HCT116 (cell line): ENCODE measurements around the gene HHAT. TPM values are rescaled to one million over a fixed set of nuclear protein-coding genes. Genes with fewer than 3 reads are reported as not detected.

ENCODE experiments used
- ATAC-seq: fragments of 200-7000 bp; cut with Tn5 transposase; 2 replicates; pipeline ENCODE4 v1.9.1; 2020; ENCODE audit warnings: mild to moderate bottlenecking, moderate library complexity
- BruUV-seq: library from RNA; stranded (reverse); fragments of 400-500 nt; replicated peaks from 2 replicates; lab custom pipeline; 2021; lab: Mats Ljungman, UMichigan
- CTCF ChIA-PET: fragments of 300-600 bp; sonication (Branson Sonifier 250); formaldehyde crosslinking; loops from one replicate; lab custom pipeline; 2021; ENCODE audit warnings: antibody characterized with exemption; lab: Charles Lee
- POLR2A ChIA-PET: fragments of 300-600, 350-600 bp; sonication (Branson Sonifier 250); formaldehyde crosslinking; loops from one replicate; lab custom pipeline; 2021; ENCODE audit warnings: antibody characterized with exemption; lab: Charles Lee
- RAD21 ChIA-PET, 2 experiments: fragments of 300-600 bp; sonication (Branson Sonifier 250); formaldehyde crosslinking; loops; one replicate each; lab custom pipeline; 2023; ENCODE audit warnings: low total read pairs in 2 of 2; ENCODE audit not compliant: uncharacterized antibody in 2 of 2, unreplicated experiment in 2 of 2, low non-redundant PET in 1 of 2; lab: Charles Lee
- DNase-seq: peaks from one replicate; pipeline ENCODE4 v3.0.0-alpha.2; 2010; ENCODE audit warnings: low read depth, low spot score
- H2AFZ ChIP-seq: fragments of 200-600 bp; shearing (Covaris generic), sonication (generic); 2 replicates; pipeline ENCODE4 v1.6.1; 2017; ENCODE audit warnings: low read depth, mixed run types, mixed read lengths, antibody characterized with exemption, low read length; ENCODE audit not compliant: poor library complexity, severe bottlenecking
- H3K27ac ChIP-seq: 2 replicates; pipeline ENCODE4 v1.5.1; 2012; ENCODE audit warnings: low read depth, low read length
- H3K27me3 ChIP-seq: fragments of 200-600 bp; sonication (generic); 2 replicates; pipeline ENCODE4 v1.6.1; 2016; ENCODE audit warnings: mixed run types, low read length, mixed read lengths; ENCODE audit not compliant: insufficient read depth
- H3K36me3 ChIP-seq, 2 experiments: fragments of 200-500 bp in 1 of 2; fragments of 200-600 bp in 1 of 2; sonication (Bioruptor generic) in 1 of 2; sonication (generic) in 1 of 2; 2 replicates each; pipeline versions ENCODE4 v1.5.1 to v1.6.1; 2014 to 2016; ENCODE audit warnings: low read length in 2 of 2, inconsistent platforms in 1 of 2, mixed read lengths in 1 of 2, mixed run types in 1 of 2; ENCODE audit not compliant: insufficient read depth in 2 of 2, control insufficient read depth in 1 of 2
- H3K4me1 ChIP-seq, 2 experiments: fragments of 200-600 bp in 1 of 2; sonication (generic) in 1 of 2; 2 replicates each; pipeline versions ENCODE4 v1.5.1 to v1.6.1; 2012 to 2017; ENCODE audit warnings: low read length in 2 of 2, inconsistent platforms in 1 of 2, mild to moderate bottlenecking in 1 of 2, mixed read lengths in 1 of 2, mixed run types in 1 of 2, moderate library complexity in 1 of 2; ENCODE audit not compliant: insufficient read depth in 2 of 2, control insufficient read depth in 1 of 2
- H3K4me2 ChIP-seq: fragments of 200-600 bp; sonication (generic); 2 replicates; pipeline ENCODE4 v1.6.1; 2017; ENCODE audit warnings: mixed run types, low read length, mixed read lengths
- H3K4me3 ChIP-seq, 2 experiments: fragments of 200-600 bp in 1 of 2; sonication (generic) in 1 of 2; replicated peaks in 1 of 2; 2 replicates each; pipeline ENCODE4 v1.5.1; 2011 to 2016; ENCODE audit warnings: low read length in 2 of 2, control low read depth in 1 of 2, low read depth in 1 of 2, mild to moderate bottlenecking in 1 of 2, mixed read lengths in 1 of 2, mixed run types in 1 of 2
- H3K79me2 ChIP-seq: fragments of 200-600 bp; sonication (generic); 2 replicates; pipeline ENCODE4 v1.6.1; 2017; ENCODE audit warnings: mild to moderate bottlenecking, mixed run types, low read length, moderate library complexity, mixed read lengths; ENCODE audit not compliant: insufficient read depth
- H3K9ac ChIP-seq: fragments of 200-600 bp; sonication (generic); 2 replicates; pipeline ENCODE4 v1.6.1; 2016; ENCODE audit warnings: low read length, mixed read lengths
- H3K9me2 ChIP-seq: fragments of 200-600 bp; sonication (generic), shearing (Covaris generic); 2 replicates; pipeline ENCODE4 v1.6.1; 2017; ENCODE audit warnings: mixed run types, mild to moderate bottlenecking, moderate library complexity; ENCODE audit not compliant: insufficient read depth
- H3K9me3 ChIP-seq, 2 experiments: fragments of 200-500 bp in 1 of 2; fragments of 200-600 bp in 1 of 2; sonication (Bioruptor generic) in 1 of 2; sonication (generic) in 1 of 2; 2 replicates each; pipeline ENCODE4 v1.6.1; 2014 to 2017; ENCODE audit warnings: low read length in 2 of 2, mixed read lengths in 2 of 2, inconsistent platforms in 1 of 2, low read depth in 1 of 2, mild to moderate bottlenecking in 1 of 2, mixed run types in 1 of 2, moderate library complexity in 1 of 2; ENCODE audit not compliant: control insufficient read depth in 1 of 2, insufficient read depth in 1 of 2
- H4K20me1 ChIP-seq: fragments of 200-600 bp; sonication (generic), shearing (Covaris generic); 2 replicates; pipeline ENCODE4 v1.6.1; 2017; ENCODE audit warnings: mixed run types, mild to moderate bottlenecking, moderate library complexity; ENCODE audit not compliant: insufficient read depth
- CBX3 ChIP-seq: IDR thresholded peaks from 2 replicates; pipeline ENCODE4 v1.6.1; 2012; ENCODE audit warnings: low read depth
- EGR1 ChIP-seq: IDR thresholded peaks from 2 replicates; pipeline ENCODE4 v1.6.1; 2012; ENCODE audit warnings: low read depth
- JUND ChIP-seq: IDR thresholded peaks from 2 replicates; pipeline ENCODE4 v1.6.1; 2012
- POLR2A ChIP-seq: IDR thresholded peaks from 2 replicates; pipeline ENCODE4 v1.7.0; 2011; ENCODE audit warnings: borderline replicate concordance; ENCODE audit not compliant: insufficient read depth, insufficient read length; ENCODE audit errors: extremely low read depth
- YY1 ChIP-seq: IDR thresholded peaks from 2 replicates; pipeline ENCODE4 v1.6.1; 2011; ENCODE audit warnings: low read length, low read depth, moderate library complexity, mild to moderate bottlenecking; ENCODE audit not compliant: insufficient replicate concordance; ENCODE audit errors: extremely low read depth
- ZNF274 ChIP-seq: fragments of 200-500 bp; sonication (Bioruptor generic); IDR thresholded peaks from 2 replicates; pipeline ENCODE4 v1.6.1; 2014; ENCODE audit warnings: mild to moderate bottlenecking, low read depth, low read length, inconsistent platforms
- intact Hi-C: fragments of 100-400 bp; cut with micrococcal nuclease; formaldehyde crosslinking; loops from 2 replicates; pipeline ENCODE4 v1.10.0; 2022
- total RNA-seq: library from RNA; stranded (reverse); gene quantifications from one replicate; pipeline ENCODE4 v1.2.1, GENCODE V29; 2021; ENCODE audit not compliant: unreplicated experiment
- TF ChIP-seq, protein P1 (sequence below), 3 experiments: fragments of 200-600 bp in 1 of 3; sonication (generic) in 1 of 3; IDR thresholded peaks in 2 of 3; conservative IDR thresholded peaks in 1 of 3; 2 replicates each; pipeline ENCODE4 v1.5.1; 2012 to 2017; ENCODE audit warnings: low read depth in 2 of 3, low read length in 2 of 3, antibody characterized with exemption in 1 of 3, borderline replicate concordance in 1 of 3, control low read depth in 1 of 3, mild to moderate bottlenecking in 1 of 3, mixed read lengths in 1 of 3, mixed run types in 1 of 3, moderate library complexity in 1 of 3; ENCODE audit not compliant: insufficient read depth in 1 of 3
- TF ChIP-seq, protein P2 (sequence below): IDR thresholded peaks from 2 replicates; pipeline ENCODE4 v1.6.1; 2012; ENCODE audit warnings: low read depth
- TF ChIP-seq, protein P3 (sequence below): IDR thresholded peaks from 2 replicates; pipeline ENCODE4 v1.6.1; 2011; ENCODE audit warnings: mild to moderate bottlenecking, low read length, moderate library complexity; ENCODE audit not compliant: insufficient replicate concordance; ENCODE audit errors: extremely low read depth

Gene HHAT
- total RNA-seq, 1 experiment from 2014 or later: 2.7 TPM

DNA sequence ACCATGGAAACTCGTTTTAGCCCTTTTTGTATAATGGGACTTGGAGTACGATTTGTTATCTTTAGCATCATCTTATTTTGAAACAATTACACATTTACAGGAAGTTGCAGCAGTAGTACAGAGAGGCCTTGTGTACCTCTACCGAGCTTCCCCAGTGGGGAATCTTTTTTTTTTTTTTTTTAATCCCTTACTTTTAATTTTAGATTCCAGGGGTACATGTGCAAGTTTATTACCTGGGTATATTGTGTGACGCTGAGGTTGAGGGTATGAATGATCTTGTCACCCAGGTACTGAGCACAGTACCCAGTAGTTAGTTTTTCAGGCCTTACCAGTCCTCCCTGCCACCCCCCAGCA lies 45.9 kb downstream of the HHAT start:
- Histone ChIP-seq H3K4me3 (no peak overlapping the region), H4K20me1 (peaks cover 4% of the 10 kb centered on the region; the same call in 1 of the 2 replicates), H3K36me3 (no peaks in the 10 kb centered on the region), H3K79me2 (no peaks in the 10 kb centered on the region), H3K9me2 (no peaks in the 10 kb centered on the region), H2AFZ (peak overlapping the region; percentile 97), H3K9me3 (no peaks in the 10 kb centered on the region), H3K9ac (peak overlapping the region; percentile 45), H3K4me1 (peaks cover 0 to 33% of the 10 kb centered on the region in 2 experiments; a peak in 3 of 4 replicates), H3K27ac (no peak overlapping the region), H3K27me3 (no peaks in the 10 kb centered on the region), H3K4me2 (peak overlapping the region; percentile 18; the same call in 1 of the 2 replicates)
- ChIA-PET CTCF (interaction anchor here (0.6 to 2.3 kb wide), 14 partner anchors 9 to 760 kb away, joined by 3 to 13 read pairs (median 5); partner anchors contain the start of gene KCNH1), POLR2A (interaction anchor here (0.8 to 2.5 kb wide), 23 partner anchors 9 to 884 kb away, joined by 3 to 35 read pairs (median 4); partner anchors contain the start of genes HHAT and RCOR3), RAD21 (interaction anchor here in 1 of 2 experiments (1.0 kb wide), 1 partner anchor 19 kb away, joined by 3 read pairs; no protein-coding TSS in a partner anchor)
- intact Hi-C loops: loop anchor here (2.0 kb wide), 1 partner anchor 26 kb away; no protein-coding TSS in a partner anchor
- TF ChIP-seq, protein P1, sequence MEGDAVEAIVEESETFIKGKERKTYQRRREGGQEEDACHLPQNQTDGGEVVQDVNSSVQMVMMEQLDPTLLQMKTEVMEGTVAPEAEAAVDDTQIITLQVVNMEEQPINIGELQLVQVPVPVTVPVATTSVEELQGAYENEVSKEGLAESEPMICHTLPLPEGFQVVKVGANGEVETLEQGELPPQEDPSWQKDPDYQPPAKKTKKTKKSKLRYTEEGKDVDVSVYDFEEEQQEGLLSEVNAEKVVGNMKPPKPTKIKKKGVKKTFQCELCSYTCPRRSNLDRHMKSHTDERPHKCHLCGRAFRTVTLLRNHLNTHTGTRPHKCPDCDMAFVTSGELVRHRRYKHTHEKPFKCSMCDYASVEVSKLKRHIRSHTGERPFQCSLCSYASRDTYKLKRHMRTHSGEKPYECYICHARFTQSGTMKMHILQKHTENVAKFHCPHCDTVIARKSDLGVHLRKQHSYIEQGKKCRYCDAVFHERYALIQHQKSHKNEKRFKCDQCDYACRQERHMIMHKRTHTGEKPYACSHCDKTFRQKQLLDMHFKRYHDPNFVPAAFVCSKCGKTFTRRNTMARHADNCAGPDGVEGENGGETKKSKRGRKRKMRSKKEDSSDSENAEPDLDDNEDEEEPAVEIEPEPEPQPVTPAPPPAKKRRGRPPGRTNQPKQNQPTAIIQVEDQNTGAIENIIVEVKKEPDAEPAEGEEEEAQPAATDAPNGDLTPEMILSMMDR (IDR thresholded peaks at IDR 0.05 in 2 of 3, conservative IDR thresholded peaks at IDR 0.05 in 1 of 3; ENCODE audit: borderline replicate concordance in 1 of 3, insufficient read depth in 1 of 3, low read depth in 2 of 3, low read length in 2 of 3): no peak
- no peak for TF ChIP-seq ZNF274
- DNase-seq (no peak), ATAC-seq (no peak)
- BruUV-seq: no TSS peak

DNA sequence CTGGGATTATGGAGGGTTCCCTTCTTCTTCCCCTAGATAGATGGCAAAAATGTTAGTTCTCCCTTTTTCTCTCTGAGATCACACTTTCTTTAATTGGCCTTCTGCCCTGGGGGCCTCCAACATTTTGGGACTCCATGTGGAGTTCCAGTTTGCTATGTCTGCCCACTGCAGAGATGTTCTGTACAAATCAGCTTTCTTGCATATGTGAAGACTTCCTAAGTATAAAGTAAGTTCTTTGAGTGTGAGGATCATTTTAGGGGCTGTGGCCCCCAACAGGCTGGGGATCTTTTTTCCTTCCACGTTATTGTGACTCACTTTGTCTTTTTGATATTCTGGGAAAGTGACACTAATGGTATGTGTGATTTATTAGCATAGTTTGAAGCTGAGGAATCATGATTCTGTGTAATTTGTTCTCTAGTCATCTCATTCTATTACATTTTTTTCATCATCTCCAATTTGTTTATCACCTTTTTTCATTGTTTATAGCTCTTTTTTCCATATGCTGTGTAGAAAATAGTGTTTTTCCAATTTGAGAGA lies 48.2 kb downstream of the HHAT start:
- ChIA-PET POLR2A (no interaction called here), RAD21 (no interaction called here), CTCF (interaction anchor here (0.5 kb wide), 1 partner anchor 1075 kb away, joined by 4 read pairs; no protein-coding TSS in a partner anchor)
- H3K4me2 ChIP-seq: peak overlapping the region; percentile 20; the same call in 1 of the 2 replicates
- BruUV-seq: no TSS peak
- H3K4me3 ChIP-seq: no peak overlapping the region
- H3K27ac ChIP-seq: no peak overlapping the region
- H2AFZ ChIP-seq: no peak overlapping the region
- no peaks in the 10 kb centered on the region for H3K27me3 ChIP-seq
- DNase-seq: no peak
- no peak for TF ChIP-seq CBX3
- TF ChIP-seq YY1: no peak
- no peak for TF ChIP-seq JUND
- TF ChIP-seq, protein P2, sequence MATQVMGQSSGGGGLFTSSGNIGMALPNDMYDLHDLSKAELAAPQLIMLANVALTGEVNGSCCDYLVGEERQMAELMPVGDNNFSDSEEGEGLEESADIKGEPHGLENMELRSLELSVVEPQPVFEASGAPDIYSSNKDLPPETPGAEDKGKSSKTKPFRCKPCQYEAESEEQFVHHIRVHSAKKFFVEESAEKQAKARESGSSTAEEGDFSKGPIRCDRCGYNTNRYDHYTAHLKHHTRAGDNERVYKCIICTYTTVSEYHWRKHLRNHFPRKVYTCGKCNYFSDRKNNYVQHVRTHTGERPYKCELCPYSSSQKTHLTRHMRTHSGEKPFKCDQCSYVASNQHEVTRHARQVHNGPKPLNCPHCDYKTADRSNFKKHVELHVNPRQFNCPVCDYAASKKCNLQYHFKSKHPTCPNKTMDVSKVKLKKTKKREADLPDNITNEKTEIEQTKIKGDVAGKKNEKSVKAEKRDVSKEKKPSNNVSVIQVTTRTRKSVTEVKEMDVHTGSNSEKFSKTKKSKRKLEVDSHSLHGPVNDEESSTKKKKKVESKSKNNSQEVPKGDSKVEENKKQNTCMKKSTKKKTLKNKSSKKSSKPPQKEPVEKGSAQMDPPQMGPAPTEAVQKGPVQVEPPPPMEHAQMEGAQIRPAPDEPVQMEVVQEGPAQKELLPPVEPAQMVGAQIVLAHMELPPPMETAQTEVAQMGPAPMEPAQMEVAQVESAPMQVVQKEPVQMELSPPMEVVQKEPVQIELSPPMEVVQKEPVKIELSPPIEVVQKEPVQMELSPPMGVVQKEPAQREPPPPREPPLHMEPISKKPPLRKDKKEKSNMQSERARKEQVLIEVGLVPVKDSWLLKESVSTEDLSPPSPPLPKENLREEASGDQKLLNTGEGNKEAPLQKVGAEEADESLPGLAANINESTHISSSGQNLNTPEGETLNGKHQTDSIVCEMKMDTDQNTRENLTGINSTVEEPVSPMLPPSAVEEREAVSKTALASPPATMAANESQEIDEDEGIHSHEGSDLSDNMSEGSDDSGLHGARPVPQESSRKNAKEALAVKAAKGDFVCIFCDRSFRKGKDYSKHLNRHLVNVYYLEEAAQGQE: no peak
- TF ChIP-seq, protein P3, sequence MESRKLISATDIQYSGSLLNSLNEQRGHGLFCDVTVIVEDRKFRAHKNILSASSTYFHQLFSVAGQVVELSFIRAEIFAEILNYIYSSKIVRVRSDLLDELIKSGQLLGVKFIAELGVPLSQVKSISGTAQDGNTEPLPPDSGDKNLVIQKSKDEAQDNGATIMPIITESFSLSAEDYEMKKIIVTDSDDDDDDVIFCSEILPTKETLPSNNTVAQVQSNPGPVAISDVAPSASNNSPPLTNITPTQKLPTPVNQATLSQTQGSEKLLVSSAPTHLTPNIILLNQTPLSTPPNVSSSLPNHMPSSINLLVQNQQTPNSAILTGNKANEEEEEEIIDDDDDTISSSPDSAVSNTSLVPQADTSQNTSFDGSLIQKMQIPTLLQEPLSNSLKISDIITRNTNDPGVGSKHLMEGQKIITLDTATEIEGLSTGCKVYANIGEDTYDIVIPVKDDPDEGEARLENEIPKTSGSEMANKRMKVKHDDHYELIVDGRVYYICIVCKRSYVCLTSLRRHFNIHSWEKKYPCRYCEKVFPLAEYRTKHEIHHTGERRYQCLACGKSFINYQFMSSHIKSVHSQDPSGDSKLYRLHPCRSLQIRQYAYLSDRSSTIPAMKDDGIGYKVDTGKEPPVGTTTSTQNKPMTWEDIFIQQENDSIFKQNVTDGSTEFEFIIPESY: no peak
- TF ChIP-seq EGR1: no peak
- TF ChIP-seq POLR2A: no peak
- H3K36me3 ChIP-seq: no peaks in the 10 kb centered on the region
- no peak overlapping the region for H3K9ac ChIP-seq
- no peaks in the 10 kb centered on the region for H3K79me2 ChIP-seq
- H3K4me1 ChIP-seq: peaks cover 0 to 33% of the 10 kb centered on the region in 2 experiments; a peak in 3 of 4 replicates
- H3K9me3 ChIP-seq: no peaks in the 10 kb centered on the region
- H4K20me1 ChIP-seq: peaks cover 4% of the 10 kb centered on the region; the same call in 1 of the 2 replicates
- intact Hi-C loops: no loop called here
- no peak for ATAC-seq
- H3K9me2 ChIP-seq: no peaks in the 10 kb centered on the region
